HUES48 (cell line): ENCODE data around the gene CDH1.

Source experiments
- H3K27ac ChIP-seq: one replicate; pipeline ENCODE4 v1.7.0; 2013; ENCODE audit warnings: low read depth, low read length, inconsistent platforms
- H3K27me3 ChIP-seq: 2 replicates; pipeline ENCODE4 v1.6.1; 2013; ENCODE audit warnings: mild to moderate bottlenecking, low read length; ENCODE audit not compliant: control insufficient read depth, insufficient read depth
- H3K36me3 ChIP-seq: 2 replicates; pipeline ENCODE4 v1.6.1; 2013; ENCODE audit warnings: low read length; ENCODE audit not compliant: control insufficient read depth, insufficient read depth
- H3K4me1 ChIP-seq: 2 replicates; pipeline ENCODE4 v1.6.1; 2013; ENCODE audit warnings: mild to moderate bottlenecking, low read length; ENCODE audit not compliant: control insufficient read depth, insufficient read depth
- H3K4me3 ChIP-seq: 2 replicates; pipeline ENCODE4 v1.5.1; 2013; ENCODE audit warnings: mild to moderate bottlenecking, low read depth, low read length
- H3K9ac ChIP-seq: 2 replicates; pipeline ENCODE4 v1.6.1; 2013; ENCODE audit warnings: mild to moderate bottlenecking, low read depth, low read length, moderate library complexity
- H3K9me3 ChIP-seq: 2 replicates; pipeline ENCODE4 v1.6.1; 2013; ENCODE audit warnings: low read length; ENCODE audit not compliant: control insufficient read depth, insufficient read depth

The CDH1 gene

DNA sequence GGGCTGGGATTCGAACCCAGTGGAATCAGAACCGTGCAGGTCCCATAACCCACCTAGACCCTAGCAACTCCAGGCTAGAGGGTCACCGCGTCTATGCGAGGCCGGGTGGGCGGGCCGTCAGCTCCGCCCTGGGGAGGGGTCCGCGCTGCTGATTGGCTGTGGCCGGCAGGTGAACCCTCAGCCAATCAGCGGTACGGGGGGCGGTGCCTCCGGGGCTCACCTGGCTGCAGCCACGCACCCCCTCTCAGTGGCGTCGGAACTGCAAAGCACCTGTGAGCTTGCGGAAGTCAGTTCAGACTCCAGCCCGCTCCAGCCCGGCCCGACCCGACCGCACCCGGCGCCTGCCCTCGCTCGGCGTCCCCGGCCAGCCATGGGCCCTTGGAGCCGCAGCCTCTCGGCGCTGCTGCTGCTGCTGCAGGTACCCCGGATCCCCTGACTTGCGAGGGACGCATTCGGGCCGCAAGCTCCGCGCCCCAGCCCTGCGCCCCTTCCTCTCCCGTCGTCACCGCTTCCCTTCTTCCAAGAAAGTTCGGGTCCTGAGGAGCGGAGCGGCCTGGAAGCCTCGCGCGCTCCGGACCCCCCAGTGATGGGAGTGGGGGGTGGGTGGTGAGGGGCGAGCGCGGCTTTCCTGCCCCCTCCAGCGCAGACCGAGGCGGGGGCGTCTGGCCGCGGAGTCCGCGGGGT lies at the start of gene CDH1:
CDH1 (plus strand) TSS at position 247 of the 684 bp plus-strand sequence; CDS start at position 371, 124 bp downstream.
- no peaks in the 10 kb centered on the region for H3K9me3 ChIP-seq
- H3K27ac ChIP-seq = peak within 1 kb of the TSS; percentile 51
- peak within 1 kb of the TSS; percentile 95 for H3K4me3 ChIP-seq
- H3K36me3 ChIP-seq = peaks cover 17% of the 10 kb centered on the region
- H3K4me1 ChIP-seq = peaks cover 22% of the 10 kb centered on the region
- H3K27me3 ChIP-seq = no peaks in the 10 kb centered on the region
- H3K9ac ChIP-seq = peak within 1 kb of the TSS; percentile 78

DNA sequence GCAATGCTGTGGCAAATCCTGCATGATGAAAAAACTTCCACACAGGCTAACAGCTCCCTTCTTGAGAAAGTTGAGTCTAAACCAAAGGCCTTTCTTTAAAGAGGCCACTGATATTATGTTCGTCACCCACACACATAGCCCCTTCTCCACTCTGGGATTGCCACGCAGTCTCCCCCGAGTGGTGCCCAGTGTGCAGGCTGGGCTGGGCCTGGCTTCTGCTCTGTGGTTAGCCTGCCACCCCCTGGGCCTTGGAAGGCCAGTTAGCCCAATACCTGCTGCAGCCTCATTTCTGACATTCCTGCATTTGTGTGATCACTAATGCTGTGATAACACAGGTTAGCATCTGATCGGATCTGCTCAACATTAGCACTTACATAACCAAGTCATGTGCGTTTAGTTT lies 47.2 kb upstream of the CDH1 start:
- Histone ChIP-seq H3K36me3 (peaks cover 86% of the 10 kb centered on the region), H3K27ac (no peak overlapping the region), H3K4me3 (no peak overlapping the region), H3K9ac (no peak overlapping the region), H3K4me1 (no peaks in the 10 kb centered on the region), H3K9me3 (no peaks in the 10 kb centered on the region), H3K27me3 (no peaks in the 10 kb centered on the region)

DNA sequence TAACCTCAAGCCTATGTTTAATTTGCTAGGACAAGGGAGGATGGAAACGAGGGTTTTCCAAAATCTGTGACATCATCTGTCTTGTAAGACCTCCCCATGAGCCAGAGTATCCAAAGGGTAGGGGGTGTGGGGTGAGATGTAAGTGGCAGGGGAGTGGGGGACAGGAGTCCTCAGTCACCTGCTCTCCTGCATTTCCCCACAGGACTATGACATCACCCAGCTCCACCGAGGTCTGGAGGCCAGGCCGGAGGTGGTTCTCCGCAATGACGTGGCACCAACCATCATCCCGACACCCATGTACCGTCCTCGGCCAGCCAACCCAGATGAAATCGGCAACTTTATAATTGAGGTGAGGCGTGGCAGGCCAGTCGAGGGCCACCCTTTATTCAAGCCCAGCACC lies 41.5 kb upstream of the CDH1 start:
- no peaks in the 10 kb centered on the region for H3K4me1 ChIP-seq
- no peak overlapping the region for H3K27ac ChIP-seq
- peaks cover 82% of the 10 kb centered on the region for H3K36me3 ChIP-seq
- H3K4me3 ChIP-seq = no peak overlapping the region
- H3K9me3 ChIP-seq = no peaks in the 10 kb centered on the region
- H3K9ac ChIP-seq = no peak overlapping the region
- no peaks in the 10 kb centered on the region for H3K27me3 ChIP-seq

DNA sequence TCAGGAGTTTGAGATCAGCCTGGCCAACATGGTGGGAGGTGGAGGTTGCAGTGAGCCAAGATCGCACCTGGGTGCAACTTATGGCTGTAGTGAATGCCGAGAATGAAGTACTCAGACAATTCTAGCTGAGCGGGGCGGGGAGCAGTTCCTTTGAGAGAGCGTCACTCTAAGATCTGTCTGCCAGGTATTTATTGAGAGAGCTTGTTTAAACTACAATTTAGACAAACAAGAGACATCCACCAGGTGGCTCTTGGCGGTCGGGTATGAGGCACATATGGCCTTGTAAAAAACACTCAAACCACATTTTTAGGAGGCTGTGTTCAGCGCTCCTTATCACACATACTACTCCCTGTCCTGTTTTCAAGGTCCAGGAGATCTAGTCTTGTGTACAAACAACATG lies 40.6 kb upstream of the CDH1 start:
- no peak overlapping the region for H3K27ac ChIP-seq
- no peaks in the 10 kb centered on the region for H3K9me3 ChIP-seq
- no peak overlapping the region for H3K9ac ChIP-seq
- H3K4me1 ChIP-seq = no peaks in the 10 kb centered on the region
- H3K36me3 ChIP-seq = peaks cover 79% of the 10 kb centered on the region
- no peaks in the 10 kb centered on the region for H3K27me3 ChIP-seq
- no peak overlapping the region for H3K4me3 ChIP-seq

DNA sequence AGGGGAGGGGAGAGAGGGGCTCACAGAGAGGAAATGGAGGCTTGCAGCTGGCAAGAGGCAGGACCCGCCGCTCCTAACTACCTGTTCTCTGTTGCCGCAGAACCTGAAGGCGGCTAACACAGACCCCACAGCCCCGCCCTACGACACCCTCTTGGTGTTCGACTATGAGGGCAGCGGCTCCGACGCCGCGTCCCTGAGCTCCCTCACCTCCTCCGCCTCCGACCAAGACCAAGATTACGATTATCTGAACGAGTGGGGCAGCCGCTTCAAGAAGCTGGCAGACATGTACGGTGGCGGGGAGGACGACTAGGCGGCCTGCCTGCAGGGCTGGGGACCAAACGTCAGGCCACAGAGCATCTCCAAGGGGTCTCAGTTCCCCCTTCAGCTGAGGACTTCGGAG lies 39.0 kb upstream of the CDH1 start:
- H3K27me3 ChIP-seq = no peaks in the 10 kb centered on the region

DNA sequence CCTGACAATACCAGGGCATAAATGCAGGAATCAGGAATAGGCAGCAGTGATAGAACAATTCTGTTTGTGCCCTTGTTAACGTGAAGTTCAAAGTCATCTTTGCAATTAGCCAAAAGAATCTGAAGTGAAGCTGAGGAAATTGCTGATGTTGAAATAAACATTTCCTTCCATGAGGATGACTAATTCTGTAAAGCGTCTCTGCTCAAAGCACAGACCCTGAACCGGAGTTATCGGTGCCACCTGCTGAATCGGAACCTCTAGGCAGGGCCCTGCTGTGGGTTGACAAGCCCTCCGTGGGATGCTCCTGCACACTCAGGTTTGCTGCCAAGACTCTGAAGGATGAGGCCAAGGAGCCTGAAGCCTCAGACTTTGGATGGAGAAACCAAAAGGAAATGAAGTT lies 37.0 kb upstream of the CDH1 start:
- Histone ChIP-seq H3K27me3 (no peaks in the 10 kb centered on the region), H3K9ac (no peak overlapping the region), H3K27ac (no peak overlapping the region), H3K4me3 (no peak overlapping the region), H3K36me3 (peaks cover 47% of the 10 kb centered on the region), H3K4me1 (no peaks in the 10 kb centered on the region), H3K9me3 (no peaks in the 10 kb centered on the region)

More for the DNA sequence above, 39.0 kb upstream of the CDH1 start:
- no peak overlapping the region for H3K4me3 ChIP-seq
- no peak overlapping the region for H3K27ac ChIP-seq
- H3K4me1 ChIP-seq = no peaks in the 10 kb centered on the region
- H3K9me3 ChIP-seq = no peaks in the 10 kb centered on the region
- H3K9ac ChIP-seq = no peak overlapping the region
- peaks cover 63% of the 10 kb centered on the region for H3K36me3 ChIP-seq

DNA sequence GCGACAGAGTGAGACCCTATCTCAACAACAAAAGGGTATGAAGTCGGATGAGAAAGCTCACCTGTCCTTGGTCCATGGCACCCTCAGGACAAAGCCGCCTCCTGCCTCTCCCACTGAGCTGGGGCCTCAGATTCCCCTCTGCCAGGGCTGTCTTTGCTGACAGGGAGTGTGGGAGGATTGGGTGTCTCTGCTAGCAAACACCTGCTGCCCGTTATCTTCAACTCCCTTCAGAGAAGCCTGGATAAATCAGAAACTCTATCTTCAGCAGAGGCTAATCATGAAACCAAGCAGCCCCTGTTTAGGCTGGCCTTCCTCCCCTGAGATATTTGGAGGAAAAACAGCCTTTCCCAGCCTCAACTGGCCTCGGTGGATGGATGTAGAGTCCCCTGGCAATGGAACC lies 36.3 kb upstream of the CDH1 start:
- Histone ChIP-seq H3K27me3 (no peaks in the 10 kb centered on the region), H3K4me1 (no peaks in the 10 kb centered on the region), H3K27ac (no peak overlapping the region)

DNA sequence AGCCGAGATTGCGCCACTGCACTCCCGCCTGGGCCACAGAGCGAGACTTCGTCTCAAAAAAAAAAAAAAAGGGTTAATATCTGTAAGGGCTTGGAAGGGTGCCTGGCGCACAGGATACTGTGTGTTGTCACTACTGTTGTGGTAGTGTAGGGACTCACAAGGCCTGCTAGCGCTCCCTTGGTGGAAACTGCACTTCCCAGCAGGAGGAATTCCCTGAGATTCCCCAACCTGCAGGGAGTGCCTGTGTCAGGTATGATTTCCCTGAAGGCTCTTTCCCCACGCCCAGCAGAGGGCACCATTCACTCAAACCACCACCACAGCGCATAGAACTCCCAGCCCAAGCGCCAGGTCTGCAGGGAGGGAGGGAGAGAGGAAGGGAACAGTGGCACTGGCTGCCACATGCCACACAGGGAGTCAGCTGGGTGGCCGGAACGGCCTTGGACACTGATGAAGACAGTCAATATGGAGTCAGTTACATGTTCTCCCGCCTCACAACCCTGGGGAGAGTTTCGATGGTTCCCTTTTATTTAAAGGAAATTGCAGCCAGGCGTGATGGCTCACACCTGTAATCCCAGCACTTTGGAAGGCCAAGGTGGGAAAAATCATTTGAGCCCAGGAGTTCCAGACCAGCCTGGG lies 32.7 kb upstream of the CDH1 start:
- Histone ChIP-seq H3K9ac (no peak overlapping the region), H3K9me3 (no peaks in the 10 kb centered on the region), H3K4me1 (peaks cover 5% of the 10 kb centered on the region; the same call in 1 of the 2 replicates), H3K4me3 (no peak overlapping the region), H3K27ac (no peak overlapping the region), H3K36me3 (peaks cover 9% of the 10 kb centered on the region; the same call in 1 of the 2 replicates), H3K27me3 (no peaks in the 10 kb centered on the region)

More for the DNA sequence above, 36.3 kb upstream of the CDH1 start:
- no peak overlapping the region for H3K4me3 ChIP-seq
- H3K9ac ChIP-seq = no peak overlapping the region
- peaks cover 40% of the 10 kb centered on the region for H3K36me3 ChIP-seq
- no peaks in the 10 kb centered on the region for H3K9me3 ChIP-seq

DNA sequence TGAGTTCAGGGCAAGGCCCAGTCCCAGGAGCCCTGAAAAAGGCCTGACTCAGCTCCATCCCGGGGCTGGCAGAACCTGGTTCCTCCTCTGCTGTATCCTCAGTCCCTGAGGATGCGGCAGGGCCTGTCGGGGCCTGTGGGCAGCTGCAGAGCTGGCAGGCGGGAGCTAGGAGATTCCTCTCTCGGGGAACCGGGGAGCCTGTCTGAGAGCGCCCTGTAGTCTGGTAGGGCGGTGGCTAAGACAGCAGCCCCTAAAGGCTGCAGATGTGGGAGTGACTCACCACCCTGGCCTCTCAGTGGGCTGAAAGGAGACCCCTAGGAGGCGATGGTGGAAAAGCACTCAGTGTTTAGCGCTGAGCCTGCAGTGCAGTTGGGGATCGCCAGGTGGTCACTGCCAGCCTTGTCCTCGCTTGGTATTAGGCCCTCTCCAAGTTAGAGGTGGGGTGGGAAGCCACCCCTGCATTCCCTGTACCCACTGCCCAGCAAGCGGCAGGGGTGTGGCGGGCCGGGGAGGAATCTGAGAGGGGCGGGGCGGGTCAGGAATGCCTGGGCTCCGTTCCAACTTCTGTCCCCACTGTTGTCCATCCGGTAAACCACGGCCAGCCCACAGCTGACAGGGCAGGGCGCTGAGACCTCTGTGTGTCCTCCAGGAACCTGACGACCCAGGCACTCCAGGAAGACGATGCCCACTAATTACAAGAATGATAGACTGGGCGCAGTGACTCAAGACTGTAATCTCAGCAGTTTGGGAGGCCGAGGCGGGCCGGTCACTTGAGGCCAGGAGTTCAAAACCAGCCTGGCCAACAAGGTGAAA lies 29.5 kb upstream of the CDH1 start:
- no peaks in the 10 kb centered on the region for H3K27me3 ChIP-seq
- no peak overlapping the region for H3K9ac ChIP-seq
- H3K27ac ChIP-seq = peak overlapping the region; percentile 31
- H3K36me3 ChIP-seq = no peaks in the 10 kb centered on the region
- H3K9me3 ChIP-seq = no peaks in the 10 kb centered on the region
- no peak overlapping the region for H3K4me3 ChIP-seq
- H3K4me1 ChIP-seq = peaks cover 5% of the 10 kb centered on the region; the same call in 1 of the 2 replicates

DNA sequence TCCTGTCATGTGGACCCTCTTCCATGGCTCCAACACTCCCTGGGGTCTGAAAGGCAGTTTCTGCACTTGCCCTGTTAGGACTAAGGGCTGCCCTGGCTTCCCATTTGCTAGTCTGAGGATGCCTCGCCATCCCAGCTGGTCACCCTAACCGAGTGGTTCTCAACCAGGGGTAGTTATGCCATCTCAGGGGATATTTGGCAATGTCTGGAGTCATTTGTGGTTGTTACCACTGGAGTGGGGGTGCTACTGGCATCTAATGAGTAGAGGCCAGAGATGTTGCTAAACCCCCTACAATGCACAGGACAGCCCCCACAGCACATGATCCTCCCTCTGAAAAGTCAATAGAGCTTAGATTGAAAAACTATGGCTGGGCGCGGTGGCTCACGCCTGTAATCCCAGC lies 26.9 kb upstream of the CDH1 start:
- no peak overlapping the region for H3K27ac ChIP-seq
- no peaks in the 10 kb centered on the region for H3K36me3 ChIP-seq
- H3K4me1 ChIP-seq = peaks cover 5% of the 10 kb centered on the region; the same call in 1 of the 2 replicates

More for the DNA sequence above, 26.9 kb upstream of the CDH1 start:
- Histone ChIP-seq H3K27me3 (no peaks in the 10 kb centered on the region), H3K9me3 (no peaks in the 10 kb centered on the region), H3K9ac (no peak overlapping the region), H3K4me3 (no peak overlapping the region)
